DMS114 treated with DMSO at 0.1 percent for 48 hours (cell line): Measurements from ENCODE around the gene HOXA5.

Source experiments
- DNase-seq: peaks from one replicate; lab custom pipeline; 2025; ENCODE audit not compliant: unreplicated experiment; lab: John Stamatoyannopoulos, UW

The HOXA5 gene

GRCh38 chr7:27182861-27183681 is 39.6 kb upstream of the HOXA5 start:
- no peak for DNase-seq

GRCh38 chr7:27182285-27182841 is 38.9 kb upstream of the HOXA5 start:
- no peak for DNase-seq

- DNase-seq: no peak
Measured at GRCh38 chr7:27181795-27182275, 38.4 kb upstream of the HOXA5 start.

- no peak for DNase-seq
Measured at GRCh38 chr7:27180431-27181420, 37.2 kb upstream of the HOXA5 start.

- no peak for DNase-seq
Measured at GRCh38 chr7:27179503-27180430, 36.3 kb upstream of the HOXA5 start.

GRCh38 chr7:27179030-27179429 is 35.5 kb upstream of the HOXA5 start:
- no peak for DNase-seq

GRCh38 chr7:27178366-27178765 is 34.9 kb upstream of the HOXA5 start:
- DNase-seq: no peak

- DNase-seq: no peak
Measured at GRCh38 chr7:27177795-27178320, 34.4 kb upstream of the HOXA5 start.

GRCh38 chr7:27176962-27177794 is 33.7 kb upstream of the HOXA5 start:
- no peak for DNase-seq

GRCh38 chr7:27176524-27176845 is 33.0 kb upstream of the HOXA5 start:
- DNase-seq: no peak

- DNase-seq: no peak
Measured at GRCh38 chr7:27175626-27176523, 32.4 kb upstream of the HOXA5 start.

- no peak for DNase-seq
Measured at GRCh38 chr7:27174874-27175625, 31.6 kb upstream of the HOXA5 start.

- DNase-seq: no peak
Measured at GRCh38 chr7:27173956-27174873, 30.7 kb upstream of the HOXA5 start, which contains the start of gene HOXA10. TSS of gene HOXA10 (minus strand) at chr7:27174320. CDS start at chr7:27174306, 14 bp downstream.

GRCh38 chr7:27173511-27173955 is 30.1 kb upstream of the HOXA5 start:
- no peak for DNase-seq

- DNase-seq: no peak
Measured at GRCh38 chr7:27172823-27173510, 29.5 kb upstream of the HOXA5 start.

GRCh38 chr7:27172315-27172774 is 28.9 kb upstream of the HOXA5 start:
- no peak for DNase-seq
